Keratinocyte (primary cell): Measurements from ENCODE around the gene MAP7D3. TPM values are rescaled to one million over a fixed set of nuclear protein-coding genes. Genes with fewer than 3 reads are reported as not detected.

ENCODE experiments used
- DNase-seq: peaks from one replicate; pipeline ENCODE4 v3.0.0-alpha.2; 2011; ENCODE audit warnings: low read depth, missing footprints, low spot score
- FAIRE-seq: peaks from 2 replicates; lab custom pipeline; 2011; peaks lifted over from hg19 to GRCh38; lab: Jason Lieb, UNC
- H2AFZ ChIP-seq: 2 replicates; pipeline ENCODE4 v1.6.0; 2012; ENCODE audit warnings: low read length, control low read depth, inconsistent platforms; ENCODE audit not compliant: control insufficient read depth
- H3K27ac ChIP-seq: 2 replicates; pipeline ENCODE4 v1.5.1; 2011; ENCODE audit warnings: low read length; ENCODE audit not compliant: control insufficient read depth, insufficient read depth
- H3K27me3 ChIP-seq: 3 replicates; pipeline ENCODE4 v1.6.0; 2011; ENCODE audit warnings: low read length; ENCODE audit not compliant: control insufficient read depth, insufficient read depth; ENCODE audit errors: extremely low read depth
- H3K36me3 ChIP-seq, 2 experiments: 2 replicates in 1 of 2; 3 replicates in 1 of 2; pipeline ENCODE4 v1.5.1; 2011; ENCODE audit warnings: low read length in 2 of 2, mild to moderate bottlenecking in 1 of 2; ENCODE audit not compliant: control insufficient read depth in 2 of 2, insufficient read depth in 2 of 2; ENCODE audit errors: extremely low read depth in 1 of 2
- H3K4me1 ChIP-seq: 3 replicates; pipeline ENCODE4 v1.5.1; 2011; ENCODE audit warnings: low read length; ENCODE audit not compliant: control insufficient read depth, insufficient read depth; ENCODE audit errors: extremely low read depth
- H3K4me2 ChIP-seq: 3 replicates; pipeline ENCODE4 v1.6.0; 2011; ENCODE audit warnings: low read depth, low read length; ENCODE audit not compliant: control insufficient read depth, insufficient read depth; ENCODE audit errors: extremely low read depth
- H3K4me3 ChIP-seq, 3 experiments: fragments of 200-600 bp in 1 of 3; sonication (generic) in 1 of 3; 2 replicates in 2 of 3; 3 replicates in 1 of 3; pipeline ENCODE4 v1.5.1; 2011 to 2016; ENCODE audit warnings: low read length in 3 of 3, mild to moderate bottlenecking in 3 of 3, control low read depth in 2 of 3, inconsistent platforms in 1 of 3, low read depth in 1 of 3, mixed read lengths in 1 of 3, mixed run types in 1 of 3, moderate library complexity in 1 of 3; ENCODE audit not compliant: control insufficient read depth in 2 of 3, insufficient read depth in 2 of 3; ENCODE audit errors: extremely low read depth in 1 of 3
- H3K79me2 ChIP-seq: 2 replicates; pipeline ENCODE4 v1.6.0; 2012; ENCODE audit warnings: low read length; ENCODE audit not compliant: control insufficient read depth, insufficient read depth
- H3K9ac ChIP-seq: 3 replicates; pipeline ENCODE4 v1.6.0; 2011; ENCODE audit warnings: low read length; ENCODE audit not compliant: control insufficient read depth, insufficient read depth; ENCODE audit errors: extremely low read depth
- H3K9me1 ChIP-seq: 3 replicates; pipeline ENCODE4 v1.6.0; 2011; ENCODE audit warnings: low read length; ENCODE audit not compliant: control insufficient read depth, insufficient read depth; ENCODE audit errors: extremely low read depth
- H3K9me3 ChIP-seq: 2 replicates; pipeline ENCODE4 v1.5.1; 2012; ENCODE audit warnings: low read depth, low read length; ENCODE audit not compliant: control insufficient read depth
- H4K20me1 ChIP-seq: 3 replicates; pipeline ENCODE4 v1.6.0; 2011; ENCODE audit warnings: low read length; ENCODE audit not compliant: control insufficient read depth, insufficient read depth; ENCODE audit errors: extremely low read depth
- CTCF ChIP-seq, 3 experiments: IDR thresholded peaks in 1 of 3; conservative IDR thresholded peaks in 1 of 3; optimal IDR thresholded peaks in 1 of 3; 2 replicates in 2 of 3; 3 replicates in 1 of 3; pipeline versions ENCODE3 to v1.5.1; 2011; ENCODE audit warnings: low read length in 3 of 3, mild to moderate bottlenecking in 3 of 3, moderate library complexity in 2 of 3, control low read depth in 1 of 3, inconsistent platforms in 1 of 3; ENCODE audit not compliant: insufficient read depth in 2 of 3; ENCODE audit errors: extremely low read depth in 1 of 3
- EZH2 ChIP-seq: IDR thresholded peaks from one replicate; pipeline ENCODE4 v1.6.1; 2012; ENCODE audit warnings: inconsistent platforms, mild to moderate bottlenecking, low read length, moderate library complexity
- dilution Hi-C: fragments of 300-500 bp; cut with MboI; formaldehyde crosslinking; loops from one replicate; pipeline ENCODE4 v1.7.0; 2020; ENCODE audit warnings: low sequenced_read_pairs; ENCODE audit not compliant: extremely low pct_ligation_motif_present
- polyA plus RNA-seq, 5 experiments: library from polyadenylated mRNA; depleted of rRNA in 3 of 5; stranded (reverse) in 3 of 5; stranded (forward) in 1 of 5; unstranded in 1 of 5; fragments of >200 nt; gene quantifications; 1 replicate in 1 of 5; 2 replicates in 3 of 5; 3 replicates in 1 of 5; pipeline versions ENCODE4 v1.2.1 to v1.2.3, GENCODE V29; 2011 to 2012; ENCODE audit warnings: missing spikeins in 2 of 5, low read depth in 1 of 5, low replicate concordance in 1 of 5

Gene MAP7D3
- polyA plus RNA-seq, 1 donor (not counting 4 experiments of a cell fraction or from before 2014, with no cell fraction given) = 13.6 TPM

- H3K36me3 ChIP-seq = no peaks in the 10 kb centered on the region
- peaks cover 2% of the 10 kb centered on the region for H3K79me2 ChIP-seq
- H4K20me1 ChIP-seq = no peaks in the 10 kb centered on the region
- H3K4me3 ChIP-seq = no peak overlapping the region
- dilution Hi-C loops = no loop called here
- no peaks in the 10 kb centered on the region for H3K9me3 ChIP-seq
- H3K4me2 ChIP-seq = no peak overlapping the region
- no peaks in the 10 kb centered on the region for H3K9me1 ChIP-seq
- TF ChIP-seq CTCF (optimal IDR thresholded peaks at IDR 0.05 in 1 of 3, IDR thresholded peaks at IDR 0.05 in 1 of 3, conservative IDR thresholded peaks at IDR 0.05 in 1 of 3; ENCODE audit: extremely low read depth in 1 of 3, insufficient read depth in 2 of 3, low read length in 3 of 3) (no peak), EZH2 (no peak)
- no peak for FAIRE-seq
- no peak overlapping the region for H2AFZ ChIP-seq
- no peaks in the 10 kb centered on the region for H3K4me1 ChIP-seq
- no peaks in the 10 kb centered on the region for H3K27me3 ChIP-seq
- no peak for DNase-seq
- no peak overlapping the region for H3K9ac ChIP-seq
- H3K27ac ChIP-seq = no peak overlapping the region
Observed at GRCh38 chrX:136194536-136194935, 56.7 kb downstream of the MAP7D3 start.

GRCh38 chrX:136193771-136194170 lies 57.4 kb downstream of the MAP7D3 start:
- no peak for FAIRE-seq
- no peak overlapping the region for H3K4me3 ChIP-seq
- TF ChIP-seq CTCF (optimal IDR thresholded peaks at IDR 0.05 in 1 of 3, IDR thresholded peaks at IDR 0.05 in 1 of 3, conservative IDR thresholded peaks at IDR 0.05 in 1 of 3; ENCODE audit: extremely low read depth in 1 of 3, insufficient read depth in 2 of 3, low read length in 3 of 3) = no peak
- no peak for TF ChIP-seq EZH2
- peaks cover 2% of the 10 kb centered on the region for H3K79me2 ChIP-seq
- H3K27me3 ChIP-seq = no peaks in the 10 kb centered on the region
- H3K36me3 ChIP-seq = no peaks in the 10 kb centered on the region
- H3K27ac ChIP-seq = no peak overlapping the region
- dilution Hi-C loops = no loop called here
- H2AFZ ChIP-seq = no peak overlapping the region
- no peaks in the 10 kb centered on the region for H3K9me3 ChIP-seq
- H3K4me2 ChIP-seq = no peak overlapping the region
- H3K9ac ChIP-seq = no peak overlapping the region
- H4K20me1 ChIP-seq = no peaks in the 10 kb centered on the region
- H3K4me1 ChIP-seq = no peaks in the 10 kb centered on the region
- H3K9me1 ChIP-seq = no peaks in the 10 kb centered on the region
- no peak for DNase-seq
